BLaER1 treated with 17β-estradiol and CSF1 and Interleukin-3, amounts not matched to agents 10 nM and 100 nM (cell line): ENCODE measurements around the gene CNPY4.
A peak's percentile ranks its signal among the peaks of the same experiment; 100 is the strongest.

Experiments used
- H3K27ac ChIP-seq, 11 experiments: shearing (Covaris generic); formaldehyde crosslinking; 2 replicates each; pipeline ENCODE4 v1.8.1; 2022
- H3K27me3 ChIP-seq, 11 experiments: shearing (Covaris generic); formaldehyde crosslinking; 2 replicates each; pipeline ENCODE4 v1.8.1; 2022
- H3K36me3 ChIP-seq, 11 experiments: shearing (Covaris generic); formaldehyde crosslinking; 2 replicates each; pipeline ENCODE4 v1.8.1; 2022
- H3K4me1 ChIP-seq, 10 experiments: shearing (Covaris generic); formaldehyde crosslinking; 2 replicates each; pipeline ENCODE4 v1.8.1; 2022
- H3K4me2 ChIP-seq, 11 experiments: shearing (Covaris generic); formaldehyde crosslinking; 2 replicates each; pipeline ENCODE4 v1.8.1; 2022
- H3K4me3 ChIP-seq, 10 experiments: shearing (Covaris generic); formaldehyde crosslinking; 2 replicates each; pipeline ENCODE4 v1.8.1; 2022
- H3K9ac ChIP-seq, 11 experiments: shearing (Covaris generic); formaldehyde crosslinking; 2 replicates each; pipeline ENCODE4 v1.8.1; 2022
- H3K9me3 ChIP-seq, 11 experiments: shearing (Covaris generic); formaldehyde crosslinking; replicated peaks in 1 of 11; 2 replicates each; pipeline ENCODE4 v1.8.1; 2022
- H4K20me1 ChIP-seq, 11 experiments: shearing (Covaris generic); formaldehyde crosslinking; 2 replicates each; pipeline ENCODE4 v1.8.1; 2022
- Cebpa-rat ChIP-seq, 11 experiments: shearing (Covaris generic); IDR thresholded peaks; 2 replicates each; pipeline ENCODE4 v1.8.1; 2022

The CNPY4 gene

DNA sequence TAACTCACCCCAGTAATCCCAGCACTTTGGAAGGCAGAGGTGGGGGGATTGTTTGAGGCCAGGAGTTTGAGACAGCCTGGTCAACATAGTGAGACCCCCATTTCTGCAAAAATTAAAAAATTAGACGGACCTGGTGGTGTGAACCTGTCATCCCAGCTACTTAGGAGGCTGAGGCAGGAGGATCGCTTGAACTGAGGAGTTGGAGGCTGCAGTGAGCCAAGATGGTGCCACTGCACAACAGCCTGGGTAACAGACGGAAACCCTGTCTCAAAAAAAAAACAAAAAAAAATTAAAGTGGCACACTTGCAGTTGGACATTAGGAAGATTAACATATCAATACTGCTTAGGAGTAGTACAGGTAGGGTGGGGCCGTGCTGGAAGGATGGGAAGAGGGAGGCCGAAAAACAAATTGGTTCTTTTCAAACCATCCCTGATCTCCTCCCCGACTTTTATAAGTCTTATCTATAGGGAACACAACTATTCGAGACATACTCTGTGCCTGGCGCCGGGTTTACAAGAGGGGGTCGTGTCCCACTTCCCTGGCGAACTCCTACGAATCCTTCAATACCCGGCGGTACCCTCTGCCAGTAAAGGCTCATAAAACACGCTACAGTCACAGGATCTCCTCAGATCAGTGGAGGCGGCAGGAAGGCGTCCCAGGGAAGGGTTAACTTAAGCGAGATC lies 904 bp upstream of the CNPY4 start:
- peak overlapping the region; percentile 81 to 91 (median 88) for H3K4me2 ChIP-seq
- no peaks in the 10 kb centered on the region for H3K9me3 ChIP-seq
- H3K4me3 ChIP-seq: peak overlapping the region; percentile 77 to 95 (median 84)
- H4K20me1 ChIP-seq: no peaks in the 10 kb centered on the region
- peak overlapping the region; percentile 87 to 97 (median 93); a peak in 21 of 22 replicates for H3K27ac ChIP-seq
- TF ChIP-seq Cebpa-rat (IDR thresholded peaks at IDR 0.05): no peak
- H3K4me1 ChIP-seq: peaks cover 16 to 37% (median 21%) of the 10 kb centered on the region in 10 experiments
- no peaks in the 10 kb centered on the region for H3K27me3 ChIP-seq
- peak overlapping the region; percentile 77 to 94 (median 89) for H3K9ac ChIP-seq
- peaks cover 5 to 40% (median 19%) of the 10 kb centered on the region in 11 experiments; a peak in 19 of 22 replicates for H3K36me3 ChIP-seq

DNA sequence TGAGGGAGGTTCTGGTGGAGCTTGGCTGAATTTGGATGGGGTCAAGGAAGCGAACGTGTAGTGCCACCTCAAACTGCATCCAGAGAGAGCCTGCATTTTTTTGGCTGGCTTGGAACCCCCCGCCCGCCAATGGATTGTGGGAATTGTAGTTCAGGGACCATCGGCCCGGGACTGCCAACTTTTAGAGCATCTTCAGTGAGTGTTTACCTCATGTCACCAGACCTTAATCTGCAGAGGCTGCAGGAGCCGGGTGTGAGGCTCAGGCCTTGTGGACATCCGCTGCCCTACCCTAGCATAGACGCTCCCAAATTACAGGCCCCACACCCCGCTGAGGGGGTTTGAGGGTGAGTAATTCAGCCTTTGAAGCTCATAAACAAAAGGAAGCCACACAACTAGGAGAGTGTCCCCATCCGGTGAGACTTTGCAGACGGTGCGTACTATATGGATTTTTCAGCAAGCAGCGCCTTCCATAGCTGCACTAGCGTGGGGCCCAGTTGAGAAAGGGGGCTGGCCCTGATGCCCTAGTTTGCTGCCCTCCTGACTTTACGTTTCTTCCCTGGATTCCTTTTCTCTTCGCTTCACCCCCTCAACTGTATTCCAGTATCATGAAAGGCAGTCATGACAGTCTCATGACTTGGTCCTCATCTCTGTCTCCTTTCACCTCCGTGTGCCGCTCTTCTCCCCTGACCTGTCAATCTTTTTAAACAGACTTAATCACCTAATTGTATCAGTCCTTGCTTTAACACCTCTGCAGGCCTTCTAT lies 717 bp downstream of the CNPY4 start:
- H3K4me1 ChIP-seq: peaks cover 29 to 51% (median 36%) of the 10 kb centered on the region in 10 experiments
- no peaks in the 10 kb centered on the region for H3K27me3 ChIP-seq
- peaks cover 0 to 32% (median 8%) of the 10 kb centered on the region in 11 experiments; a peak in 12 of 22 replicates for H3K36me3 ChIP-seq
- TF ChIP-seq Cebpa-rat (IDR thresholded peaks at IDR 0.05): no peak
- no peaks in the 10 kb centered on the region for H3K9me3 ChIP-seq
- H3K4me2 ChIP-seq: peak overlapping the region; percentile 81 to 91 (median 88)
- no peaks in the 10 kb centered on the region for H4K20me1 ChIP-seq
- peak overlapping the region; percentile 77 to 94 (median 89) for H3K9ac ChIP-seq
- peak overlapping the region in 10 of 11 experiments; percentile 87 to 96 (median 92); a peak in 21 of 22 replicates for H3K27ac ChIP-seq
- H3K4me3 ChIP-seq: peak overlapping the region; percentile 77 to 95 (median 84)

- Histone ChIP-seq H4K20me1 (no peaks in the 10 kb centered on the region), H3K27me3 (no peaks in the 10 kb centered on the region), H3K36me3 (peaks cover 0 to 27% (median 6%) of the 10 kb centered on the region in 11 experiments; a peak in 11 of 22 replicates), H3K4me1 (peaks cover 35 to 57% (median 41%) of the 10 kb centered on the region in 10 experiments), H3K9me3 (no peaks in the 10 kb centered on the region), H3K4me3 (peak overlapping the region; percentile 77 to 95 (median 84); a peak in 19 of 20 replicates), H3K9ac (peak overlapping the region; percentile 77 to 94 (median 89); a peak in 21 of 22 replicates), H3K27ac (peak overlapping the region in 10 of 11 experiments; percentile 87 to 96 (median 92); a peak in 14 of 22 replicates), H3K4me2 (peak overlapping the region; percentile 81 to 91 (median 88))
- no peak for TF ChIP-seq Cebpa-rat (IDR thresholded peaks at IDR 0.05)
Observed at GRCh38 chr7:100120733-100121036, 1.3 kb downstream of the CNPY4 start.

- Histone ChIP-seq H3K36me3 (peaks cover 0 to 18% (median 6%) of the 10 kb centered on the region in 11 experiments; a peak in 10 of 22 replicates), H4K20me1 (no peaks in the 10 kb centered on the region), H3K4me2 (no peak overlapping the region), H3K27me3 (no peaks in the 10 kb centered on the region), H3K9ac (no peak overlapping the region), H3K27ac (no peak overlapping the region), H3K9me3 (no peaks in the 10 kb centered on the region), H3K4me1 (peaks cover 42 to 63% (median 50%) of the 10 kb centered on the region in 10 experiments), H3K4me3 (no peak overlapping the region)
- no peak for TF ChIP-seq Cebpa-rat (IDR thresholded peaks at IDR 0.05)
Observed at GRCh38 chr7:100122067-100122466, 2.6 kb downstream of the CNPY4 start.

DNA sequence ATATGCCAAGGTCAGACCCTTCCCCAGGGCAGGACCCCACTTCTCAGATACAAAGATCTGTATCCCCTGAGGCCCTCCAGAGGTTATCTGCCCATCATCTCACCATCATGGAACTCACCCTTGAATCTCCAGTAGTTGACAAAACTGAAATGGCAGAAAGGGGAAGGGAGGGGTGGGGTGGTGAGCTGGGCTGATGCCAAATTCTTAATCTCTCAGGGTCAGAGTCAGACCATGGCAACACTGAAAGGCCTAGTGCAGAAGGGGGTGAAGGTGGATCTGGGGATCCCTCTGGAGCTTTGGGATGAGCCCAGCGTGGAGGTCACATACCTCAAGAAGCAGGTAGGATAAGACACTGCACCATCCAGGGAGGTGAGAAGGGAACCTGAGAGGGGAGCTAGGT lies 3.1 kb downstream of the CNPY4 start:
- peaks cover 0 to 4% (median 3%) of the 10 kb centered on the region in 11 experiments; a peak in 11 of 22 replicates for H3K27me3 ChIP-seq

GRCh38 chr7:100124301-100125230 lies 5.1 kb downstream of the CNPY4 start:
- peaks cover 0 to 18% (median 6%) of the 10 kb centered on the region in 11 experiments; a peak in 10 of 22 replicates for H3K36me3 ChIP-seq
- H3K4me3 ChIP-seq: 0 out of 20 replicates have a peak overlapping the region, but pooled peaks of 1 of the 10 experiments have one; percentile 17
- peak overlapping the region in 3 of 11 experiments; percentile 6 to 26 (median 26); a peak in 5 of 22 replicates for H3K27ac ChIP-seq
- no peaks in the 10 kb centered on the region for H3K9me3 ChIP-seq
- peaks cover 4 to 24% (median 20%) of the 10 kb centered on the region in 11 experiments; a peak in 12 of 22 replicates for H3K27me3 ChIP-seq
- TF ChIP-seq Cebpa-rat (IDR thresholded peaks at IDR 0.05): no peak
- H4K20me1 ChIP-seq: no peaks in the 10 kb centered on the region
- H3K4me2 ChIP-seq: peak overlapping the region; percentile 33 to 100 (median 99)
- H3K4me1 ChIP-seq: peaks cover 46 to 64% (median 57%) of the 10 kb centered on the region in 10 experiments
- peak overlapping the region in 1 of 11 experiments; percentile 2; a peak in 1 of 22 replicates for H3K9ac ChIP-seq

More for the DNA sequence above, 3.1 kb downstream of the CNPY4 start:
- Histone ChIP-seq H3K4me3 (no peak overlapping the region), H3K27ac (no peak overlapping the region), H3K36me3 (peaks cover 0 to 18% (median 6%) of the 10 kb centered on the region in 11 experiments; a peak in 10 of 22 replicates), H3K9me3 (no peaks in the 10 kb centered on the region), H3K9ac (no peak overlapping the region), H3K4me2 (no peak overlapping the region), H4K20me1 (no peaks in the 10 kb centered on the region), H3K4me1 (peaks cover 42 to 63% (median 52%) of the 10 kb centered on the region in 10 experiments)
- TF ChIP-seq Cebpa-rat (IDR thresholded peaks at IDR 0.05): no peak

- H3K9me3 ChIP-seq: no peaks in the 10 kb centered on the region
- peak overlapping the region; percentile 66 to 91 (median 80) for H3K4me3 ChIP-seq
- H3K27ac ChIP-seq: peak overlapping the region; percentile 77 to 94 (median 87)
- peak overlapping the region; percentile 89 to 100 (median 99) for H3K4me2 ChIP-seq
- H3K4me1 ChIP-seq: peaks cover 40 to 57% (median 50%) of the 10 kb centered on the region in 10 experiments
- no peak for TF ChIP-seq Cebpa-rat (IDR thresholded peaks at IDR 0.05)
- no peaks in the 10 kb centered on the region for H4K20me1 ChIP-seq
- peak overlapping the region; percentile 83 to 91 (median 86) for H3K9ac ChIP-seq
- H3K36me3 ChIP-seq: peaks cover 0 to 18% (median 6%) of the 10 kb centered on the region in 11 experiments; a peak in 10 of 22 replicates
- peaks cover 4 to 26% (median 20%) of the 10 kb centered on the region in 11 experiments; a peak in 12 of 22 replicates for H3K27me3 ChIP-seq
Observed at GRCh38 chr7:100126239-100126930, 7.0 kb downstream of the CNPY4 start.
